ENCODE data around the gene HAUS2.

DNA sequence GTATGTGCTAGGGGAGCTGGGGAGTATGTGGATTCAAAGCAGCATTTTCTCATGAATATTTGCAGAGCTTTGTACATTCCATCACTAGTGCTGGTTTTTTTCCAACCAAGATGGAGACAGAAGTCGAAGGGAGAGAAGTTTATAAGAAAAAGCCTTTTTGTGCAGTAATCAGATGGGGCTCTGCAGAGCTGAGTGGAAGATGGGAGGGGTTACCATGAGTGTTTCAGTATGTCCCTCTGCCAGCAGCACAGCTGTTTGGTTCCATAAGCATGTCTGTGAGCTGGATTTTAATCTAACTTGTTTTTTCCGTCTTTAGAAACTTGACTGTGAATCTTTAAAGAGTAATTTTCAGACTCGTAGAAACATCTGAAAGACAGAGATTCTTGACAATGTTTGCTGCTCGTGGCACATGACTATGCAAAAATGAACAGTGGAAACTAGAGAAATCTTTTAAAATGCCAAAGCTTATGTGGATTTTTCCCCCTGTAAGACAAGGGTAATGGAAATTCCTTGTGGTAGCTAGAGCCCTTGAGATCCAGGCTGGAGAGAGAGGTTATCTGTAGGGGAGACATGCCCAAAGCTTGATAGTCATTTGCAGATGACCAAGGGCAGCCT, 47.1 kb downstream of the HAUS2 start:
- TF ChIP-seq ZNF70 (CRISPR knock-in tag; IDR thresholded peaks at IDR 0.05) (no peak), RARB (CRISPR knock-in tag; IDR thresholded peaks at IDR 0.05) (no peak), TOX (CRISPR knock-in tag; IDR thresholded peaks at IDR 0.05; ENCODE audit: borderline replicate concordance) (no peak), GLIS3 (CRISPR knock-in tag; IDR thresholded peaks at IDR 0.05) (no peak), CSDC2 (CRISPR knock-in tag; IDR thresholded peaks at IDR 0.05) (no peak), PPARA (CRISPR knock-in tag; IDR thresholded peaks at IDR 0.05; ENCODE audit: borderline replicate concordance) (no peak), PATZ1 (CRISPR knock-in tag; IDR thresholded peaks at IDR 0.05; ENCODE audit: borderline replicate concordance) (no peak), ZFP30 (CRISPR knock-in tag; IDR thresholded peaks at IDR 0.05) (no peak), ZC3H10 (CRISPR knock-in tag; IDR thresholded peaks at IDR 0.05) (no peak), ZNF8 (CRISPR knock-in tag; IDR thresholded peaks at IDR 0.05) (no peak)
- TF ChIP-seq, protein P1, sequence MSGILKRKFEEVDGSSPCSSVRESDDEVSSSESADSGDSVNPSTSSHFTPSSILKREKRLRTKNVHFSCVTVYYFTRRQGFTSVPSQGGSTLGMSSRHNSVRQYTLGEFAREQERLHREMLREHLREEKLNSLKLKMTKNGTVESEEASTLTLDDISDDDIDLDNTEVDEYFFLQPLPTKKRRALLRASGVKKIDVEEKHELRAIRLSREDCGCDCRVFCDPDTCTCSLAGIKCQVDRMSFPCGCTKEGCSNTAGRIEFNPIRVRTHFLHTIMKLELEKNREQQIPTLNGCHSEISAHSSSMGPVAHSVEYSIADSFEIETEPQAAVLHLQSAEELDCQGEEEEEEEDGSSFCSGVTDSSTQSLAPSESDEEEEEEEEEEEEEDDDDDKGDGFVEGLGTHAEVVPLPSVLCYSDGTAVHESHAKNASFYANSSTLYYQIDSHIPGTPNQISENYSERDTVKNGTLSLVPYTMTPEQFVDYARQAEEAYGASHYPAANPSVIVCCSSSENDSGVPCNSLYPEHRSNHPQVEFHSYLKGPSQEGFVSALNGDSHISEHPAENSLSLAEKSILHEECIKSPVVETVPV (CRISPR knock-in tag; IDR thresholded peaks at IDR 0.05): no peak
- TF ChIP-seq, protein P2, sequence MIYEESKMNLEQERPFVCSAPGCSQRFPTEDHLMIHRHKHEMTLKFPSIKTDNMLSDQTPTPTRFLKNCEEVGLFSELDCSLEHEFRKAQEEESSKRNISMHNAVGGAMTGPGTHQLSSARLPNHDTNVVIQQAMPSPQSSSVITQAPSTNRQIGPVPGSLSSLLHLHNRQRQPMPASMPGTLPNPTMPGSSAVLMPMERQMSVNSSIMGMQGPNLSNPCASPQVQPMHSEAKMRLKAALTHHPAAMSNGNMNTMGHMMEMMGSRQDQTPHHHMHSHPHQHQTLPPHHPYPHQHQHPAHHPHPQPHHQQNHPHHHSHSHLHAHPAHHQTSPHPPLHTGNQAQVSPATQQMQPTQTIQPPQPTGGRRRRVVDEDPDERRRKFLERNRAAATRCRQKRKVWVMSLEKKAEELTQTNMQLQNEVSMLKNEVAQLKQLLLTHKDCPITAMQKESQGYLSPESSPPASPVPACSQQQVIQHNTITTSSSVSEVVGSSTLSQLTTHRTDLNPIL (CRISPR knock-in tag; IDR thresholded peaks at IDR 0.05; ENCODE audit: low read depth): no peak

Measured in SK-N-SH treated with all-trans-retinoic acid at 6 μM for 48 hours (cell line).